Measurements from ENCODE around the gene SNX11.

DNA sequence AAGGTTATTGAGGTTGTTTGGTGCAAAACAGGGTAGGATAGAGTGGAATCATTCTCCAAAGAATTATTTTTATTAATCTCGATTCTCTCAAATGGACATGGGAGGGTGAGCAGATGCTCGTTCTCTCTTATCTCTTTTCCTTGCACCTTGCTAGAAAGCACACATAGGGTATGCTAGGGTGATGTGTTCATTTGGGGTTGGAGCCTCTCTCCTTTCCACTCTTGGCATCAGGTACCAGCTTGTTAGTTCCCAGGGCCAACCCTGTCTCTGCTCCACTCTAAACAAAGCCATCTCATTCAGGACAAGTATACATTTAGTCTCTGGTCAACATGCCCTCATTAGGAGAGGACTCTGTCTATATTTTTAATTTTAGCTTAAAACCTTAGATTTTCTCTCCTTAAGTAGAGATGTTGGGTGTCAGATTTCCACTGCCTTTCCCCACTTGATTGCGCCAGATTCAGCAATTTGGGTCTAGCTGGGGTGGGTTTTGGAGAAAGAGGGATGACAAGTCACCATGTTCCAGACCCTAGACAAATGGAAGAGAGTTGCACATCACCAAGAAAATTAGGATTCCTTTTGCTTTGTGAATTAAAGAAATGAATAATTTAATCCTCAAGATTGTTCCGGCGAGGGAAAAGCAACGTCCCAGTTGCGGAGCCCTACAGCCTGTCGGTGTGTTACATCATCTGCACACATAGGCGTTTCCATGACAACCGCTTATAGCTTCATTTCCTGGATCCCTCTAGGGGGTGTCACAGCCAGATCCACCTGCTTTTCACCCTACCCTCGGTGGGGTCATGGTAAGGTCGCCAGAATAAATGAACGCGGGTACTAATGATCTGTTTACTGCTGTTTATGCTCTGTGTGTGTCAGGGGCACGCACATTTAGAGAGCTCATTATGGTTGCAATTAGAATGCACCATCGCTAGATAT, 41.6 kb downstream of the SNX11 start:
- TF ChIP-seq, protein P1, sequence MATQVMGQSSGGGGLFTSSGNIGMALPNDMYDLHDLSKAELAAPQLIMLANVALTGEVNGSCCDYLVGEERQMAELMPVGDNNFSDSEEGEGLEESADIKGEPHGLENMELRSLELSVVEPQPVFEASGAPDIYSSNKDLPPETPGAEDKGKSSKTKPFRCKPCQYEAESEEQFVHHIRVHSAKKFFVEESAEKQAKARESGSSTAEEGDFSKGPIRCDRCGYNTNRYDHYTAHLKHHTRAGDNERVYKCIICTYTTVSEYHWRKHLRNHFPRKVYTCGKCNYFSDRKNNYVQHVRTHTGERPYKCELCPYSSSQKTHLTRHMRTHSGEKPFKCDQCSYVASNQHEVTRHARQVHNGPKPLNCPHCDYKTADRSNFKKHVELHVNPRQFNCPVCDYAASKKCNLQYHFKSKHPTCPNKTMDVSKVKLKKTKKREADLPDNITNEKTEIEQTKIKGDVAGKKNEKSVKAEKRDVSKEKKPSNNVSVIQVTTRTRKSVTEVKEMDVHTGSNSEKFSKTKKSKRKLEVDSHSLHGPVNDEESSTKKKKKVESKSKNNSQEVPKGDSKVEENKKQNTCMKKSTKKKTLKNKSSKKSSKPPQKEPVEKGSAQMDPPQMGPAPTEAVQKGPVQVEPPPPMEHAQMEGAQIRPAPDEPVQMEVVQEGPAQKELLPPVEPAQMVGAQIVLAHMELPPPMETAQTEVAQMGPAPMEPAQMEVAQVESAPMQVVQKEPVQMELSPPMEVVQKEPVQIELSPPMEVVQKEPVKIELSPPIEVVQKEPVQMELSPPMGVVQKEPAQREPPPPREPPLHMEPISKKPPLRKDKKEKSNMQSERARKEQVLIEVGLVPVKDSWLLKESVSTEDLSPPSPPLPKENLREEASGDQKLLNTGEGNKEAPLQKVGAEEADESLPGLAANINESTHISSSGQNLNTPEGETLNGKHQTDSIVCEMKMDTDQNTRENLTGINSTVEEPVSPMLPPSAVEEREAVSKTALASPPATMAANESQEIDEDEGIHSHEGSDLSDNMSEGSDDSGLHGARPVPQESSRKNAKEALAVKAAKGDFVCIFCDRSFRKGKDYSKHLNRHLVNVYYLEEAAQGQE (IDR thresholded peaks at IDR 0.05), result no peak
- TF ChIP-seq, protein P2, sequence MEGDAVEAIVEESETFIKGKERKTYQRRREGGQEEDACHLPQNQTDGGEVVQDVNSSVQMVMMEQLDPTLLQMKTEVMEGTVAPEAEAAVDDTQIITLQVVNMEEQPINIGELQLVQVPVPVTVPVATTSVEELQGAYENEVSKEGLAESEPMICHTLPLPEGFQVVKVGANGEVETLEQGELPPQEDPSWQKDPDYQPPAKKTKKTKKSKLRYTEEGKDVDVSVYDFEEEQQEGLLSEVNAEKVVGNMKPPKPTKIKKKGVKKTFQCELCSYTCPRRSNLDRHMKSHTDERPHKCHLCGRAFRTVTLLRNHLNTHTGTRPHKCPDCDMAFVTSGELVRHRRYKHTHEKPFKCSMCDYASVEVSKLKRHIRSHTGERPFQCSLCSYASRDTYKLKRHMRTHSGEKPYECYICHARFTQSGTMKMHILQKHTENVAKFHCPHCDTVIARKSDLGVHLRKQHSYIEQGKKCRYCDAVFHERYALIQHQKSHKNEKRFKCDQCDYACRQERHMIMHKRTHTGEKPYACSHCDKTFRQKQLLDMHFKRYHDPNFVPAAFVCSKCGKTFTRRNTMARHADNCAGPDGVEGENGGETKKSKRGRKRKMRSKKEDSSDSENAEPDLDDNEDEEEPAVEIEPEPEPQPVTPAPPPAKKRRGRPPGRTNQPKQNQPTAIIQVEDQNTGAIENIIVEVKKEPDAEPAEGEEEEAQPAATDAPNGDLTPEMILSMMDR (IDR thresholded peaks at IDR 0.05; ENCODE audit: low read depth, low read length, missing input control), result no peak

Measured in liver (tissue), 2 donors.